SK-N-MC (cell line): ENCODE data around the gene CYP4A22.
"Not testable (repeated sequence)": the region's sequence is repeated elsewhere in the genome, so short reads cannot be mapped to it uniquely, and the experiment has no call there.

Source experiments
- DNase-seq: peaks from one replicate; pipeline ENCODE4 v3.0.0-alpha.2; 2011; ENCODE audit warnings: low read depth, low spot score
- H3K27ac ChIP-seq: fragments of 200-600 bp; sonication (generic); 2 replicates; pipeline ENCODE4 v1.5.1; 2016; ENCODE audit warnings: mixed run types
- H3K36me3 ChIP-seq: fragments of 200-600 bp; sonication (generic); 2 replicates; pipeline ENCODE4 v1.6.1; 2017; ENCODE audit warnings: antibody characterized with exemption, low read length, mixed read lengths; ENCODE audit not compliant: insufficient read depth
- H3K4me3 ChIP-seq: fragments of 200-600 bp; sonication (generic); 2 replicates; pipeline ENCODE4 v1.5.1; 2016
- H3K9ac ChIP-seq: fragments of 200-600 bp; sonication (generic); 2 replicates; pipeline ENCODE4 v1.8.0; 2017; ENCODE audit warnings: mixed run types, mixed read lengths; ENCODE audit not compliant: insufficient read length
- H3K9me3 ChIP-seq: fragments of 200-600 bp; sonication (generic); 2 replicates; pipeline ENCODE4 v1.6.1; 2017; ENCODE audit warnings: low read depth, mild to moderate bottlenecking, antibody characterized with exemption, low read length, moderate library complexity, mixed read lengths
- EZH2 ChIP-seq: fragments of 200-600 bp; sonication (generic); IDR thresholded peaks from one replicate; pipeline ENCODE4 v1.6.1; 2017; ENCODE audit warnings: antibody characterized with exemption
- FOXP2 ChIP-seq: optimal IDR thresholded peaks from 2 replicates; pipeline ENCODE3; 2011; ENCODE audit warnings: mild to moderate bottlenecking, moderate library complexity; ENCODE audit not compliant: insufficient read depth; ENCODE audit errors: extremely low read length, control extremely low read depth
- POLR2AphosphoS5 ChIP-seq: IDR thresholded peaks from 2 replicates; pipeline ENCODE4 v1.6.1; 2012; ENCODE audit warnings: mild to moderate bottlenecking, low read depth, low read length, borderline replicate concordance

The CYP4A22 gene

GRCh38 chr1:47128221-47128620 lies 9.0 kb upstream of the CYP4A22 start:
- Histone ChIP-seq H3K4me3 (no peak overlapping the region), H3K27ac (no peak overlapping the region), H3K9me3 (no peaks in the 10 kb centered on the region), H3K36me3 (no peaks in the 10 kb centered on the region), H3K9ac (no peak overlapping the region)
- DNase-seq: no peak
- TF ChIP-seq FOXP2: no peak
- TF ChIP-seq POLR2AphosphoS5: no peak
- no peak for TF ChIP-seq EZH2

- not testable (repeated sequence) for DNase-seq, H3K9me3 ChIP-seq
Measured at GRCh38 chr1:47128854-47129253, 8.4 kb upstream of the CYP4A22 start.

GRCh38 chr1:47129489-47130230 lies 7.6 kb upstream of the CYP4A22 start:
- not testable (repeated sequence) for H3K9ac ChIP-seq, DNase-seq, H3K9me3 ChIP-seq, H3K4me3 ChIP-seq, H3K36me3 ChIP-seq, H3K27ac ChIP-seq

More at GRCh38 chr1:47128854-47129253, 8.4 kb upstream of the CYP4A22 start:
- H3K4me3 ChIP-seq, H3K36me3 ChIP-seq, H3K9ac ChIP-seq, H3K27ac ChIP-seq: not testable (repeated sequence)

GRCh38 chr1:47132665-47133064 lies 4.6 kb upstream of the CYP4A22 start:
- H3K4me3 ChIP-seq, H3K27ac ChIP-seq, DNase-seq: not testable (repeated sequence)

GRCh38 chr1:47137925-47138615 lies 829 bp downstream of the CYP4A22 start:
- TF ChIP-seq EZH2 (no peak), POLR2AphosphoS5 (no peak), FOXP2 (no peak)
- H3K9ac ChIP-seq: no peak overlapping the region

More at GRCh38 chr1:47132665-47133064, 4.6 kb upstream of the CYP4A22 start:
- not testable (repeated sequence) for H3K9ac ChIP-seq, H3K36me3 ChIP-seq, H3K9me3 ChIP-seq

GRCh38 chr1:47140358-47140757 lies 3.1 kb downstream of the CYP4A22 start:
- DNase-seq: not testable (repeated sequence)

More at GRCh38 chr1:47137925-47138615, 829 bp downstream of the CYP4A22 start:
- H3K4me3 ChIP-seq: no peak overlapping the region
- H3K9me3 ChIP-seq: no peaks in the 10 kb centered on the region
- no peak for DNase-seq
- no peaks in the 10 kb centered on the region for H3K36me3 ChIP-seq
- no peak overlapping the region for H3K27ac ChIP-seq

GRCh38 chr1:47143654-47144053 lies 6.4 kb downstream of the CYP4A22 start:
- H3K27ac ChIP-seq, H3K36me3 ChIP-seq, H3K9ac ChIP-seq, DNase-seq, H3K4me3 ChIP-seq, H3K9me3 ChIP-seq: not testable (repeated sequence)

More at GRCh38 chr1:47140358-47140757, 3.1 kb downstream of the CYP4A22 start:
- not testable (repeated sequence) for H3K36me3 ChIP-seq, H3K4me3 ChIP-seq, H3K9ac ChIP-seq, H3K9me3 ChIP-seq, H3K27ac ChIP-seq

GRCh38 chr1:47146495-47146894 lies 9.3 kb downstream of the CYP4A22 start:
- not testable (repeated sequence) for H3K9me3 ChIP-seq, H3K36me3 ChIP-seq, DNase-seq, H3K27ac ChIP-seq, H3K4me3 ChIP-seq, H3K9ac ChIP-seq

GRCh38 chr1:47147047-47147785 lies 10.0 kb downstream of the CYP4A22 start:
- H3K9me3 ChIP-seq: no peaks in the 10 kb centered on the region
- no peak for DNase-seq
- no peaks in the 10 kb centered on the region for H3K36me3 ChIP-seq
- TF ChIP-seq POLR2AphosphoS5 (no peak), EZH2 (no peak), FOXP2 (no peak)
- H3K9ac ChIP-seq: no peak overlapping the region
- H3K27ac ChIP-seq: no peak overlapping the region
- no peak overlapping the region for H3K4me3 ChIP-seq

GRCh38 chr1:47149162-47149561 lies 11.9 kb downstream of the CYP4A22 start:
- H3K9me3 ChIP-seq, H3K36me3 ChIP-seq, H3K27ac ChIP-seq, DNase-seq, H3K9ac ChIP-seq, H3K4me3 ChIP-seq: not testable (repeated sequence)

GRCh38 chr1:47156457-47156856 lies 19.2 kb downstream of the CYP4A22 start:
- DNase-seq, H3K36me3 ChIP-seq: not testable (repeated sequence)

GRCh38 chr1:47157957-47158356 lies 20.7 kb downstream of the CYP4A22 start:
- not testable (repeated sequence) for H3K36me3 ChIP-seq, DNase-seq, H3K4me3 ChIP-seq, H3K9me3 ChIP-seq, H3K27ac ChIP-seq, H3K9ac ChIP-seq

More at GRCh38 chr1:47156457-47156856, 19.2 kb downstream of the CYP4A22 start:
- not testable (repeated sequence) for H3K27ac ChIP-seq, H3K9ac ChIP-seq, H3K4me3 ChIP-seq, H3K9me3 ChIP-seq
